HFF-Myc (cell line): ENCODE results near the gene TENM4.
A peak's percentile ranks its signal among the peaks of the same experiment; 100 is the strongest.

ENCODE experiments used
- DNase-seq: peaks from one replicate; pipeline ENCODE4 v3.0.0-alpha.2; 2011; ENCODE audit warnings: low read depth; ENCODE audit errors: extremely low read depth
- H3K4me3 ChIP-seq: replicated peaks from 2 replicates; pipeline ENCODE4 v1.5.1; 2011; ENCODE audit warnings: low read depth, mild to moderate bottlenecking, control low read depth, low read length
- CTCF ChIP-seq: IDR thresholded peaks from 2 replicates; pipeline ENCODE4 v1.5.1; 2012; ENCODE audit warnings: mild to moderate bottlenecking, low read depth, low read length, control low read depth; ENCODE audit errors: missing control alignments

TENM4 gene

GRCh38 chr11:79415411-79415810 is 25.4 kb downstream of the TENM4 start:
- TF ChIP-seq CTCF = no peak
- no peak for DNase-seq
- H3K4me3 ChIP-seq = no peak overlapping the region

- H3K4me3 ChIP-seq = no peak overlapping the region
- no peak for DNase-seq
- no peak for TF ChIP-seq CTCF
These were observed 26.0 kb downstream of the TENM4 start for GRCh38 chr11:79414644-79415317.

GRCh38 chr11:79414041-79414440 is 26.8 kb downstream of the TENM4 start:
- no peak overlapping the region for H3K4me3 ChIP-seq
- TF ChIP-seq CTCF = no peak
- DNase-seq = no peak

- no peak for TF ChIP-seq CTCF
- peak; percentile 52 for DNase-seq
- no peak overlapping the region for H3K4me3 ChIP-seq
These were observed 27.6 kb downstream of the TENM4 start for GRCh38 chr11:79413268-79413667.

GRCh38 chr11:79412761-79413160 is 28.1 kb downstream of the TENM4 start:
- TF ChIP-seq CTCF = no peak
- H3K4me3 ChIP-seq = no peak overlapping the region
- DNase-seq = no peak

- DNase-seq = no peak
- H3K4me3 ChIP-seq = no peak overlapping the region
- no peak for TF ChIP-seq CTCF
These were observed 31.5 kb downstream of the TENM4 start for GRCh38 chr11:79409330-79409729.

GRCh38 chr11:79406376-79406775 is 34.5 kb downstream of the TENM4 start:
- H3K4me3 ChIP-seq = no peak overlapping the region
- TF ChIP-seq CTCF = no peak
- DNase-seq = no peak
